Measurements from ENCODE around the gene FGF11.
"Not testable (repeated sequence)": the region's sequence is repeated elsewhere in the genome, so short reads cannot be mapped to it uniquely, and the experiment has no call there.

GRCh38 chr17:7470457-7470973 is 31.2 kb downstream of the FGF11 start:
- not testable (repeated sequence) for TF ChIP-seq CTCF (conservative IDR thresholded peaks at IDR 0.05; ENCODE audit: low read depth, low read length); POLR2A (IDR thresholded peaks at IDR 0.05; ENCODE audit: low read depth, low read length); USF2 (IDR thresholded peaks at IDR 0.05; ENCODE audit: low read depth, low read length); FOS (IDR thresholded peaks at IDR 0.05; ENCODE audit: low read depth, low read length); SMC3 (IDR thresholded peaks at IDR 0.05; ENCODE audit: low read depth, low read length); RAD21 (IDR thresholded peaks at IDR 0.05; ENCODE audit: low read length); RFX5 (IDR thresholded peaks at IDR 0.05; ENCODE audit: low read depth, low read length); CHD1 (IDR thresholded peaks at IDR 0.05; ENCODE audit: low read depth, low read length); MXI1 (IDR thresholded peaks at IDR 0.05; ENCODE audit: borderline replicate concordance, low read depth, low read length); MAFK (IDR thresholded peaks at IDR 0.05; ENCODE audit: low read depth, low read length); RCOR1 (IDR thresholded peaks at IDR 0.05; ENCODE audit: insufficient replicate concordance, low read length); BHLHE40 (IDR thresholded peaks at IDR 0.05; ENCODE audit: low read depth, low read length)
